GM19023 (cell line): Measurements from ENCODE around the gene LSS.

Source experiments
- ATAC-seq: cut with Tn5 transposase; IDR thresholded peaks from one replicate; pipeline ENCODE4 v1.9.1; 2021; ENCODE audit warnings: mild to moderate bottlenecking, moderate library complexity; ENCODE audit not compliant: unreplicated experiment

Gene LSS

GRCh38 chr21:46228345-46229051, at the start of gene LSS:
LSS (minus strand) TSS chr21:46228774; CDS start chr21:46228745, 29 bp downstream.
- ATAC-seq, result peak; percentile 84

- no peak for ATAC-seq
Observed at GRCh38 chr21:46274797-46275390, 46.3 kb upstream of the LSS start.

- no peak for ATAC-seq
Observed at GRCh38 chr21:46273341-46273740, 44.8 kb upstream of the LSS start.

- no peak for ATAC-seq
Observed at GRCh38 chr21:46269466-46269865, 40.9 kb upstream of the LSS start.

GRCh38 chr21:46268371-46268770, 39.8 kb upstream of the LSS start:
- ATAC-seq, result no peak

GRCh38 chr21:46266946-46267345, 38.4 kb upstream of the LSS start:
- no peak for ATAC-seq

- ATAC-seq, result no peak
Observed at GRCh38 chr21:46265736-46266525, 37.4 kb upstream of the LSS start.

GRCh38 chr21:46264690-46265144, 36.1 kb upstream of the LSS start:
- no peak for ATAC-seq

GRCh38 chr21:46264046-46264689, 35.6 kb upstream of the LSS start:
- ATAC-seq, result no peak

- no peak for ATAC-seq
Observed at GRCh38 chr21:46256501-46256994, 28.0 kb upstream of the LSS start.

- ATAC-seq, result no peak
Observed at GRCh38 chr21:46255758-46256337, 27.3 kb upstream of the LSS start.

- no peak for ATAC-seq
Observed at GRCh38 chr21:46255166-46255565, 26.6 kb upstream of the LSS start.

- no peak for ATAC-seq
Observed at GRCh38 chr21:46254208-46254975, 25.8 kb upstream of the LSS start.

GRCh38 chr21:46253610-46254124, 25.1 kb upstream of the LSS start:
- ATAC-seq, result peak; percentile 53

- no peak for ATAC-seq
Observed at GRCh38 chr21:46252840-46253239, 24.3 kb upstream of the LSS start.

- no peak for ATAC-seq
Observed at GRCh38 chr21:46250146-46250725, 21.7 kb upstream of the LSS start.

GRCh38 chr21:46248827-46249226, 20.3 kb upstream of the LSS start:
- no peak for ATAC-seq

- ATAC-seq, result no peak
Observed at GRCh38 chr21:46248422-46248782, 19.8 kb upstream of the LSS start.

GRCh38 chr21:46247699-46248421, 19.3 kb upstream of the LSS start:
- no peak for ATAC-seq
